Neutrophil (primary cell): ENCODE measurements around the gene KDM2A.
"Not testable (repeated sequence)": the region's sequence is repeated elsewhere in the genome, so short reads cannot be mapped to it uniquely, and the experiment has no call there.

Experiments used
- H3K27ac ChIP-seq: fragments of 200-600 bp; sonication (generic); 2 replicates; pipeline ENCODE4 v1.5.1; 2016; ENCODE audit warnings: mild to moderate bottlenecking, moderate library complexity
- H3K27me3 ChIP-seq: fragments of 200-600 bp; sonication (generic); 2 replicates; pipeline ENCODE4 v1.6.0; 2016; ENCODE audit warnings: mild to moderate bottlenecking
- H3K36me3 ChIP-seq: fragments of 200-600 bp; sonication (generic); 2 replicates; pipeline ENCODE4 v1.5.1; 2017
- H3K4me1 ChIP-seq, 2 experiments: fragments of 200-600 bp in 1 of 2; sonication (generic) in 1 of 2; 1 replicate in 1 of 2; 2 replicates in 1 of 2; pipeline versions ENCODE4 v1.5.1 to v1.6.1; 2013 to 2016; ENCODE audit warnings: low read depth in 1 of 2, low read length in 1 of 2, mild to moderate bottlenecking in 1 of 2, moderate library complexity in 1 of 2; ENCODE audit not compliant: control insufficient read depth in 1 of 2, insufficient read depth in 1 of 2
- H3K4me3 ChIP-seq, 2 experiments: fragments of 200-600 bp in 1 of 2; sonication (generic) in 1 of 2; 1 replicate in 1 of 2; 2 replicates in 1 of 2; pipeline ENCODE4 v1.5.1; 2013 to 2016; ENCODE audit warnings: low read depth in 1 of 2, low read length in 1 of 2, mild to moderate bottlenecking in 1 of 2, moderate library complexity in 1 of 2
- H3K9me3 ChIP-seq: fragments of 200-600 bp; sonication (generic); 2 replicates; pipeline ENCODE4 v1.5.1; 2016
- CTCF ChIP-seq: fragments of 200-600 bp; sonication (generic); IDR thresholded peaks from 2 replicates; pipeline ENCODE4 v1.5.1; 2016; ENCODE audit warnings: antibody characterized with exemption

The KDM2A gene

GRCh38 chr11:67117672-67118180 is 1.3 kb upstream of the KDM2A start:
- H3K36me3 ChIP-seq: no peaks in the 10 kb centered on the region
- TF ChIP-seq CTCF: no peak
- H3K4me3 ChIP-seq: peak overlapping the region; percentile 84 to 91
- no peaks in the 10 kb centered on the region for H3K9me3 ChIP-seq
- peaks cover 54 to 59% of the 10 kb centered on the region in 2 experiments for H3K4me1 ChIP-seq
- H3K27me3 ChIP-seq: no peaks in the 10 kb centered on the region
- H3K27ac ChIP-seq: peak overlapping the region; percentile 99

GRCh38 chr11:67118181-67118766 is 789 bp upstream of the KDM2A start:
- peaks cover 59 to 65% of the 10 kb centered on the region in 2 experiments for H3K4me1 ChIP-seq
- peak overlapping the region; percentile 84 to 91 for H3K4me3 ChIP-seq
- peak overlapping the region; percentile 99 for H3K27ac ChIP-seq

GRCh38 chr11:67119585-67120391 is 725 bp downstream of the KDM2A start:
- peak overlapping the region; percentile 99 for H3K27ac ChIP-seq
- peak overlapping the region; percentile 91 to 100 for H3K4me3 ChIP-seq
- H3K9me3 ChIP-seq: no peaks in the 10 kb centered on the region
- H3K4me1 ChIP-seq: peaks cover 63 to 65% of the 10 kb centered on the region in 2 experiments
- no peak for TF ChIP-seq CTCF
- H3K27me3 ChIP-seq: no peaks in the 10 kb centered on the region
- H3K36me3 ChIP-seq: peaks cover 12% of the 10 kb centered on the region

More at GRCh38 chr11:67118181-67118766, 789 bp upstream of the KDM2A start:
- peaks cover under 1% of the 10 kb centered on the region for H3K36me3 ChIP-seq
- no peaks in the 10 kb centered on the region for H3K9me3 ChIP-seq
- TF ChIP-seq CTCF: no peak
- H3K27me3 ChIP-seq: no peaks in the 10 kb centered on the region

- Histone ChIP-seq H3K27ac (peak overlapping the region; percentile 99), H3K9me3 (no peaks in the 10 kb centered on the region), H3K36me3 (peaks cover 15% of the 10 kb centered on the region), H3K27me3 (no peaks in the 10 kb centered on the region), H3K4me1 (peaks cover 56 to 58% of the 10 kb centered on the region in 2 experiments), H3K4me3 (peak overlapping the region; percentile 91 to 100)
- no peak for TF ChIP-seq CTCF
Observed at GRCh38 chr11:67120456-67120855, 1.4 kb downstream of the KDM2A start.

- H3K9me3 ChIP-seq: no peaks in the 10 kb centered on the region
- H3K36me3 ChIP-seq: peaks cover 18% of the 10 kb centered on the region
- H3K4me3 ChIP-seq: peak overlapping the region; percentile 91 to 100
- no peaks in the 10 kb centered on the region for H3K27me3 ChIP-seq
- H3K27ac ChIP-seq: peak overlapping the region; percentile 99
- peaks cover 50 to 51% of the 10 kb centered on the region in 2 experiments for H3K4me1 ChIP-seq
- no peak for TF ChIP-seq CTCF
Observed at GRCh38 chr11:67120881-67121710, 2.0 kb downstream of the KDM2A start.

- H3K4me3 ChIP-seq, H3K27me3 ChIP-seq, H3K9me3 ChIP-seq: not testable (repeated sequence)
- peaks cover 34% of the 10 kb centered on the region for H3K36me3 ChIP-seq
- peaks cover 33 to 35% of the 10 kb centered on the region in 2 experiments for H3K4me1 ChIP-seq
- H3K27ac ChIP-seq: peak overlapping the region; percentile 15
Observed at GRCh38 chr11:67123801-67124200, 4.7 kb downstream of the KDM2A start.

GRCh38 chr11:67126243-67126642 is 7.2 kb downstream of the KDM2A start:
- not testable (repeated sequence) for H3K9me3 ChIP-seq, H3K4me3 ChIP-seq, H3K27me3 ChIP-seq
- H3K27ac ChIP-seq: peak overlapping the region; percentile 29
- peaks cover 50% of the 10 kb centered on the region for H3K36me3 ChIP-seq
- H3K4me1 ChIP-seq: peaks cover 25 to 28% of the 10 kb centered on the region in 2 experiments
